Measurements from ENCODE around the gene TIAM2.

Gene TIAM2

DNA sequence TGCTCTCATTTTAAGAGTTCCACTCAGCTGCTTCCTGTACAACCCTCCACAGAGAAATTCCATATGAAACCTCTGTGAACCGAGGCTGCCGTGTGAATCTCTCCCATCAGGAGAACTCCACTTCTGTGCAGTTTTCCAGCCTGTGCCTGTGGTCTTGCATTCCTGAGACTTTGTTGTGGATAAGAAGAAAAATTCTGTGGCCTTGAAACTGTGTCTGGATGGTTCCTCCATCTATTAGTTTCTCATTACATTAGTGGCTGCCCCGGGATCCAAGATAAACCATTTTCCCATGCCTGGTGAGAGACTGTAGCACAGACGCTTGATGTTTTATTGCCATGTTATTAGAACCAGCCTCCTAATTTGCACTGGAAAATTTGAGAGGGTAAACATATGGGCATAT, 40.8 kb upstream of the TIAM2 start:
- Histone ChIP-seq H3K4me3 (replicated peaks; ENCODE audit: insufficient read depth, low read length) (no peak overlapping the region), H3K27me3 (ENCODE audit: insufficient read depth, poor library complexity, severe bottlenecking) (no peaks in the 10 kb centered on the region), H3K27ac (replicated peaks) (no peak overlapping the region)
- DNase-seq (ENCODE audit: low read depth in 1 of 2, low spot score in 1 of 2) = no peak
- TF ChIP-seq POLR2AphosphoS5 (IDR thresholded peaks at IDR 0.05; ENCODE audit: low read depth) = no peak
- TF ChIP-seq, protein P1, sequence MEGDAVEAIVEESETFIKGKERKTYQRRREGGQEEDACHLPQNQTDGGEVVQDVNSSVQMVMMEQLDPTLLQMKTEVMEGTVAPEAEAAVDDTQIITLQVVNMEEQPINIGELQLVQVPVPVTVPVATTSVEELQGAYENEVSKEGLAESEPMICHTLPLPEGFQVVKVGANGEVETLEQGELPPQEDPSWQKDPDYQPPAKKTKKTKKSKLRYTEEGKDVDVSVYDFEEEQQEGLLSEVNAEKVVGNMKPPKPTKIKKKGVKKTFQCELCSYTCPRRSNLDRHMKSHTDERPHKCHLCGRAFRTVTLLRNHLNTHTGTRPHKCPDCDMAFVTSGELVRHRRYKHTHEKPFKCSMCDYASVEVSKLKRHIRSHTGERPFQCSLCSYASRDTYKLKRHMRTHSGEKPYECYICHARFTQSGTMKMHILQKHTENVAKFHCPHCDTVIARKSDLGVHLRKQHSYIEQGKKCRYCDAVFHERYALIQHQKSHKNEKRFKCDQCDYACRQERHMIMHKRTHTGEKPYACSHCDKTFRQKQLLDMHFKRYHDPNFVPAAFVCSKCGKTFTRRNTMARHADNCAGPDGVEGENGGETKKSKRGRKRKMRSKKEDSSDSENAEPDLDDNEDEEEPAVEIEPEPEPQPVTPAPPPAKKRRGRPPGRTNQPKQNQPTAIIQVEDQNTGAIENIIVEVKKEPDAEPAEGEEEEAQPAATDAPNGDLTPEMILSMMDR (IDR thresholded peaks at IDR 0.05; ENCODE audit: insufficient read depth, low read length) = no peak

- no peak overlapping the region for H3K4me3 ChIP-seq (replicated peaks; ENCODE audit: insufficient read depth, low read length)
- no peak overlapping the region for H3K27ac ChIP-seq (replicated peaks)
- H3K27me3 ChIP-seq (ENCODE audit: insufficient read depth, poor library complexity, severe bottlenecking) = no peaks in the 10 kb centered on the region
- no peak for TF ChIP-seq REST (IDR thresholded peaks at IDR 0.05; ENCODE audit: insufficient replicate concordance, low read depth)
- TF ChIP-seq POLR2AphosphoS5 (IDR thresholded peaks at IDR 0.05; ENCODE audit: low read depth) = no peak
- TF ChIP-seq, protein P1 (IDR thresholded peaks at IDR 0.05; ENCODE audit: insufficient read depth, low read length) = no peak
- no peak for TF ChIP-seq GABPA (IDR thresholded peaks at IDR 0.05; ENCODE audit: low read depth)
- TF ChIP-seq SPI1 (IDR thresholded peaks at IDR 0.05; ENCODE audit: borderline replicate concordance, low read depth) = no peak
- DNase-seq (ENCODE audit: low read depth in 1 of 2, low spot score in 1 of 2) = no peak
Measured at GRCh38 chr6:154956771-154957522, 38.2 kb upstream of the TIAM2 start.

DNA sequence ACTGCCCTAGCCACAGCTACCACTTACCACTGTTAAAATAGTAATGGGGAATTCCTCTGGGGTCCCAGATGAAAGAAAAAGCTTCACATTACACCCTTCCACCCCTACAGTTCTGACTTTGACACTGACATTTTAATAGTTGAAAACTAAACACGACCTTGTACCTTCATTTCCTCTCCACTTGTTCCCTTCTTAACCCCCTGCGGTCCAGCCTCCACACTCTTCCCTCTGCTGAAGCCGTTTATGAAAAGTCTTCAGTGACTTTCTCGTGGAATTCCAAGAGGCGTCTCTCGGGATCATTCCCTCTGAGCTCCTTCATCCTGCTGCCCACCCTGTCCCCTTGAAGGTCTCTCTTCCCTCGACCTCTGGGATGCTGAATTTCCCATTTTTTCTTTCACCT, 36.6 kb upstream of the TIAM2 start:
- Histone ChIP-seq H3K27ac (replicated peaks) (no peak overlapping the region), H3K27me3 (ENCODE audit: insufficient read depth, poor library complexity, severe bottlenecking) (no peaks in the 10 kb centered on the region), H3K4me3 (replicated peaks; ENCODE audit: insufficient read depth, low read length) (no peak overlapping the region)
- DNase-seq (ENCODE audit: low read depth in 1 of 2, low spot score in 1 of 2) = no peak
- TF ChIP-seq GABPA (IDR thresholded peaks at IDR 0.05; ENCODE audit: low read depth) = no peak
- no peak for TF ChIP-seq POLR2AphosphoS5 (IDR thresholded peaks at IDR 0.05; ENCODE audit: low read depth)
- TF ChIP-seq, protein P1 (IDR thresholded peaks at IDR 0.05; ENCODE audit: insufficient read depth, low read length) = no peak
- no peak for TF ChIP-seq REST (IDR thresholded peaks at IDR 0.05; ENCODE audit: insufficient replicate concordance, low read depth)
- TF ChIP-seq SPI1 (IDR thresholded peaks at IDR 0.05; ENCODE audit: borderline replicate concordance, low read depth) = no peak
